Endothelial cell of umbilical vein (primary cell): Measurements from ENCODE around the gene PRSS57.

Experiments
- GATA2 ChIP-seq: IDR thresholded peaks from 2 replicates; pipeline ENCODE4 v1.7.0; 2011; ENCODE audit warnings: low read depth, mild to moderate bottlenecking, moderate library complexity, mixed read lengths, low read length; ENCODE audit not compliant: insufficient read length, insufficient read depth
- MYC ChIP-seq: IDR thresholded peaks from one replicate; pipeline ENCODE4 v1.6.1; 2011; ENCODE audit warnings: mild to moderate bottlenecking, low read depth, low read length
- TF ChIP-seq, protein P1 (sequence below), 2 donors: IDR thresholded peaks; 1 replicate in 1 of 2; 2 replicates in 1 of 2; pipeline ENCODE4 v1.5.1; 2011; ENCODE audit warnings: low read length in 2 of 2, mild to moderate bottlenecking in 2 of 2, moderate library complexity in 2 of 2, control low read depth in 1 of 2, inconsistent platforms in 1 of 2, low read depth in 1 of 2; ENCODE audit not compliant: insufficient read depth in 1 of 2; ENCODE audit errors: extremely low read depth in 1 of 2
- TF ChIP-seq, protein P2 (sequence below): IDR thresholded peaks from 2 replicates; pipeline ENCODE4 v1.6.1; 2011; ENCODE audit not compliant: insufficient read depth, insufficient read length

DNA sequence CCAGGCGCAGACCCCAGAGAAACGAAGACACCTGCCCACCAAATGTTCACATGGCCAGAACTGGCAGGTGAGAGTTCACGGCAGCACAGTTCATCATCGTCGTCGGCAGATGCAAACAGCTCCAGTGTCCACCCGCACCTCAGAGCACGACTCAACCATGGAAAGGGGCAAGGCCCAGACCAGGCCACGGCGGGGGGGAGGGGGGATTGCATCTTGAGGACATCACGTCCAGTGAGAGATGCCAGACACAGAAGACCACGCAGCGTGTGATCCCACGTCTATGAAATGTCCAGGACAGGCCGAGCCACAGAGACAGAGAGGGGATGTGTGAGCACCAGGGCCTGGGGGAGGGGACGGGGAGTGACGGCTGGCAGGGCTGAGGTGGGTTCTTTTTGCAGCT lies 39.6 kb downstream of the PRSS57 start:
- TF ChIP-seq, protein P1, sequence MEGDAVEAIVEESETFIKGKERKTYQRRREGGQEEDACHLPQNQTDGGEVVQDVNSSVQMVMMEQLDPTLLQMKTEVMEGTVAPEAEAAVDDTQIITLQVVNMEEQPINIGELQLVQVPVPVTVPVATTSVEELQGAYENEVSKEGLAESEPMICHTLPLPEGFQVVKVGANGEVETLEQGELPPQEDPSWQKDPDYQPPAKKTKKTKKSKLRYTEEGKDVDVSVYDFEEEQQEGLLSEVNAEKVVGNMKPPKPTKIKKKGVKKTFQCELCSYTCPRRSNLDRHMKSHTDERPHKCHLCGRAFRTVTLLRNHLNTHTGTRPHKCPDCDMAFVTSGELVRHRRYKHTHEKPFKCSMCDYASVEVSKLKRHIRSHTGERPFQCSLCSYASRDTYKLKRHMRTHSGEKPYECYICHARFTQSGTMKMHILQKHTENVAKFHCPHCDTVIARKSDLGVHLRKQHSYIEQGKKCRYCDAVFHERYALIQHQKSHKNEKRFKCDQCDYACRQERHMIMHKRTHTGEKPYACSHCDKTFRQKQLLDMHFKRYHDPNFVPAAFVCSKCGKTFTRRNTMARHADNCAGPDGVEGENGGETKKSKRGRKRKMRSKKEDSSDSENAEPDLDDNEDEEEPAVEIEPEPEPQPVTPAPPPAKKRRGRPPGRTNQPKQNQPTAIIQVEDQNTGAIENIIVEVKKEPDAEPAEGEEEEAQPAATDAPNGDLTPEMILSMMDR (IDR thresholded peaks at IDR 0.05; ENCODE audit: extremely low read depth in 1 of 2, insufficient read depth in 1 of 2, low read depth in 1 of 2, low read length in 2 of 2) = no peak
- TF ChIP-seq, protein P2, sequence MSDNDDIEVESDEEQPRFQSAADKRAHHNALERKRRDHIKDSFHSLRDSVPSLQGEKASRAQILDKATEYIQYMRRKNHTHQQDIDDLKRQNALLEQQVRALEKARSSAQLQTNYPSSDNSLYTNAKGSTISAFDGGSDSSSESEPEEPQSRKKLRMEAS = no peak
- no peak for TF ChIP-seq MYC
- no peak for TF ChIP-seq GATA2
